SH-SY5Y (cell line): Measurements from ENCODE around the gene APBB1.

Experiments used
- GATA2 ChIP-seq: IDR thresholded peaks from 2 replicates; pipeline ENCODE4 v1.6.1; 2011; ENCODE audit warnings: mild to moderate bottlenecking, low read depth, low read length
- GATA3 ChIP-seq: IDR thresholded peaks from 2 replicates; pipeline ENCODE4 v1.6.1; 2011; ENCODE audit warnings: low read depth, mild to moderate bottlenecking, low read length, moderate library complexity

GRCh38 chr11:6431861-6432260, 13.0 kb upstream of the APBB1 start:
- no peak for TF ChIP-seq GATA2
- no peak for TF ChIP-seq GATA3
